ENCODE data around the gene GTF2IRD1. TPM values are rescaled to one million over a fixed set of nuclear protein-coding genes. Genes with fewer than 3 reads are reported as not detected.

GTF2IRD1 gene
- total RNA-seq, 1 donor from 2014 or later, result 29.2 TPM

DNA sequence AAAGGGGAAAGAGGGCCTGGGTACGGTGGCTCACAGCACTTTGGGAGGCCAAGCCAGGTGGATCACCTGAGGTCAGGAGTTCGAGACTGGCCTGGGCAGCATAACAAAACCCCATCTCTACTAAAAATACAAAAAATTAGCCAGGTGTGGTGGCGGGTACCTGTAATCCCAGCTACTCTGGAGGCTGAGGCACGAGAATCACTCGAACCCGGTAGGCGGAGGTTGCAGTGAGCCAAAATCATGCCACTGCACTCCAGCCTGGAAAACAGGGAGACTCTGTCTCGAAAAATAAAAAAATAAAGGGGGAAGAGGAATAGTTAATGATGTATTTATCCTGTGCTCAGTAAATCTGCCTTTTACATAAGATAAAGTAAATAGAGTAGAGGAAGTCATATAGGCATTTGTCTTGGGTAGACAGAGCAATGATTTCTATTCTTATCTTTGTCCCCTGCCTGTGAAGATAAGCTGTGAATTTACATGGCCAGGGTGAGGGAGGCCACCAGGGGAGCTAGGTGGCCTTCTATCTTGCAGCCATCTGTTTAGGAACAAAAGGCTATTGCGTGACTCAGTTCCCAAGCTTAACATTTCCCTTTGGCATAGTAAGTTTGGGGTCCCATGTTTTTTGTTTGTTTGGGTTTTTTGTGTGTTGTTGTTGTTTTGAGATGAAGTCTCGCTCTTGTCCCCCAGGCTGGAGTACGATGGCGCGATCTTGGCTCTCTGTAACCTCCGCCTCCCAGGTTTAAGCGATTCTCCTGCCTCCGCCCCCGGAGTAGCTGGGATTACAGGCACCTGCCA, 130.7 kb downstream of the GTF2IRD1 start:
- no peak for DNase-seq (ENCODE audit: low read depth)

- DNase-seq (ENCODE audit: low read depth), result no peak
Measured at GRCh38 chr7:74585844-74586243, 132.1 kb downstream of the GTF2IRD1 start.

GRCh38 chr7:74586258-74587175, 132.8 kb downstream of the GTF2IRD1 start:
- no peak for DNase-seq (ENCODE audit: low read depth)

DNA sequence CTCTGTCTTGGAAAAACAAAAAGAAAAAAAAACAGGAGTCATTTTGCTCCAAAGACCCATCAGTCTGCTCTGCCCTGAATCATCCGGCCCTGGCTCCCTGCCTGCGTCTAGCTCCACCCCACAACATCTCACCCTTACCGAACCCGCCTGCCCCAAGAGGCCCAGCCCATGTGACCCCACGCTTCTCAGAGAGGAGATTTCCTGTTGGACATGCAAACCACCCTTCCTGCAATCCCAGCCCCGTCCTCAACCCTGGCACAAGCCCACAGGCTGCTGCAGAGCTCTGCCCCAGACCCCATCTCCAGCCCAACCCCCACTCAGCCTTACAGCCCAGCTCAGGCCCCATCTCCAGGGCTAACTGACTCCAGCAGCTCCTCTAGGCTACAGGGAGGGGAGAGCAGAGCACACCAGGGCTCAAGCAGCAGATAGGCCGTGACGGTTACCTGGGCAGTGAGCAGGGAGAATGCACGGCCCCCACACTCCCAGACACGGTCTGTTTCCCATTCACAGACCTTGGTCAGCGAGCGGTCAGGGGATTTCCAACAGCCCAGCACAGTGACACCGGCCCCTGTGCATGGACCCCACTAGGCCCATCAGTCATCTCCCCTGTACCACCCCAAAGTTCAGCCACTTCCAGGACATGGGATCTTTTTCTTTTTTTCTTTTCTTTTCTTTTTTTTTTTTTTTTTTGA, 133.9 kb downstream of the GTF2IRD1 start:
- DNase-seq (ENCODE audit: low read depth), result peak; percentile 92

GRCh38 chr7:74590813-74591212, 137.1 kb downstream of the GTF2IRD1 start:
- no peak for DNase-seq (ENCODE audit: low read depth)

DNA sequence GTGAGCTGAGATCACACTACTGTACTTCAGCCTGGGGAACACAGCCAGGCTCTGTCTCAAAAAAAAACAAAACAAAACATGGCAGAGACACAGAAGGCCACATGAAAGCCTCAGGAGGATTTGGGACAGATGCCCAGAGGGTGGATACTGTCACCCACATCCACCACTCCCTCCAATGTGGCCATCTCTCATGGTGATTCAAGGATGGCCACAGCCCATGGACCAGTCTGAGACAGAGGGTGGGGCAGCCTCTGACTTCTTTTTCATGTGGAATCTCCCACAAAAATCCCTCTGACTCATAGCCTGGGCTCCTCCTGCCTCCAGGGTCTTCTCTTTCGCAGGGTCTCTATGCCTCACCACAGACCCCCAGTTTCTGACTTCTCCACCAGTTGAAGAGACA, 144.9 kb downstream of the GTF2IRD1 start:
- peak; percentile 92 for DNase-seq (ENCODE audit: low read depth)

GRCh38 chr7:74599244-74599643, 145.5 kb downstream of the GTF2IRD1 start:
- no peak for DNase-seq (ENCODE audit: low read depth)

- peak; percentile 79 for DNase-seq (ENCODE audit: low read depth)
Measured at GRCh38 chr7:74604326-74605020, 150.8 kb downstream of the GTF2IRD1 start.

DNA sequence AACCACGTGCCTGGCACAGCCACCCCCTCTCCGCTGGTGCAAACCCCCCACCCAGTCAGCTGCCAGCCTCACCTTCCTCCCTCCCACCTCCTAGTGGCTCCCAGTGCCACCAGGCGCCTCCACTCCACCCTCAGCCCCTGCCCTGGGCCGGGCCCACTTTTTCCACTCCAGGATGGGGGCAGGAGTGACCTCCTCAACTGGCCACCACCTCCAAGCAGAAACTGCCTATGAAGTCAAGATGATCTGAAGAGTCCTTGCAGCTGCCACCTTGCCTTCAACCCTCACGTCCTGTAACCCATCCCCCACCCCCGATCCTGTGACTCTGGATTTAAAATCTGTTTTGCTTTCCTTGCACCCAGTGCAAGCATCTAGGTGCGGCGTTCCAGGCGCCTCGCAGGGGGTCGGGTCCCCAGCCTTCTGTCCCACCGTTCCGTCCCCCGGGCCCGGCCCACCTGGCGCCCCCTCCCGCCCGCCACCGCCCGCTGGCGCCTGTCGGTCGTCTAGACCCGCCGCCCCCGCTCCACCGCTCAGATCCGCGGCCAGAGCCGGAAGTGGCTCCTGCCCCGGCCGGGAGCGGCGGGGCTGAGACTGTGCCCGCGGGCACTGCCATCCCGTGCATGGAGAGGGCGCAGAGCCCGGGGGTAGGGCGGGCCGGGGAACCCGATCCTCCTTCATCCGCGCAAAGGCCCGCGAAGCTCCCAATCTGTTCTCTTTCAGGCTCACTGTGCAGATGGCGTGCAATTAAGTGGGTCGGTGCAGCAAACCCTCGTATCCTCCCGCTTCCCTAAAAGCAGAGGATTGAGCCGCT, 152.6 kb downstream of the GTF2IRD1 start:
- DNase-seq (ENCODE audit: low read depth), result peak; percentile 63

GRCh38 chr7:74606909-74607510, 153.3 kb downstream of the GTF2IRD1 start:
- DNase-seq (ENCODE audit: low read depth), result no peak

DNA sequence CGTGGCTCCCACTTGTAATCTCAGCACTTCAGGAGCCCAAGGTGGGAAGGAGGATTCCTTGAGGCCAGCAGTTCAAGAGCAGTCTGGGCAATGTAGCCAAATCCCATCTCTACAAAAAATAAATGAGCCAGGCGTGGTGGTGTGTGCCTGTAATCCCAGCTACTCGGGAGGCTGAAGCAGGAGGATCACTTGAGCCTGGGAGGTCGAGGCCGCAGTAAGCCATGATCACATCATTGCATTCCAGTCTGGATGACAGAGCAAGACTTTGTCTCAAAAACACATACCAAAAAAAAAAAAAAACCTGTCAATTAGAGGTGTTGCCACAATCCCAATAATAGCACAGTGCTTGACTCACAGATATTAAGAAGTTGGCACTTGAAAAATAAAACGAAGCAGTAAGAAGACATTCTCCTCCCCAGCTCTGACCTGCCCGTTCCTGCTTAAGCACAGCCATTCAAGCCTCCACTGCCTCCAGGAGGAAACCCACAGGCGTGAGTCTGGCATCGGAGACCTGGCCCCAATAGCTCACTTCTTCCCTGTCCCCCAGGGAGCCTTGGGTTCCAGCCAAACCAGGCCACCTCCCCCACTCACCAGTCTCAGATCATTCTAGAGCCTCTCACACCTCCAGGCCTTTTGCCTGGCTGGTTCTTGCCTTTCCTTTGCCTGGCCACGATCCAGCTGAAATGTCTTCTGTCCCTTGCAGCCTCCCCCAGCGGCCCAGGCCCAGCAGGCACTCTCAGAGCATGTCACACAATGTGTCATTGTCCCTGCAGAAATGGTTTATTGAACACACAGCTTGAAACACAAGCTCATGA, 158.5 kb downstream of the GTF2IRD1 start:
- no peak for DNase-seq (ENCODE audit: low read depth)

DNA sequence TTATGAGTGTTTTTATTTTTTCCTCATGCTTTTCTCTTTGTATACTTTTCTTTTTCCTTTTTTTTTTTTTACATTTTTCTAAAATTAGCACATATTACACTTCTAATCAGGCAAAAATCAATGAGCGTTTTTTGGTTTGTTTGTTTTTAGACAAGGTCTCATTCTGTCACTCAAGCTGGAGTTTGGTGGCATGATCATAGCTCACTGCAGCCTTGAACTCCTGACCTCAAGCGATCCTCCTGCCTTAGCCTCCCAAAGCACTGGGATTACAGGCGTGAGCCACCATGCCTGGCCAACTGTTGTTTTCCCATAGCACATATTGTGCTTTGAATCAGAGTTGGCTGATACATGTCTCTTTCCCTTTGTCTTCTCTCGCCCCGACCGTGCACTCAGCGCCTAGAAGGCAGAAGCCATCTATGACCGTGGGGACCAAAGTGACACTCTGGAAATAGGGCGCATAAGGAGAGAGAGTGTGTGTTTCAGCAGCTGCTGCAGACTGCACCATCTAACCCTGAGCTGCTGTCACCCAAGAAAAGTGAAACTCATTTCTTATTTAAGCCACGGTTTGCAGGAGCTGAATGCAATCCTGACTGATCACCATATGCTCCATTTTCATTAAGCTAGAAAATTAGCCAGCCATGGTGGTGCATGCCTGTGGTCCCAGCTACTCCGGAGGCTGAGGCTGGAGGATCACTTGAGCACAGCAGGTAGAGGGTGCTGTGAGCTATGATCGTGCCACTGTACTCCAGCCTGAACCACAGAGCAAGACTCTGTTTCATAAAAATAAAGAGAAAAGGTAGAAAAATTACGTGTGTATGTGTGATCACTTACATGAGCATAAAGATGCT, 162.5 kb downstream of the GTF2IRD1 start:
- DNase-seq (ENCODE audit: low read depth), result no peak

- peak; percentile 40 for DNase-seq (ENCODE audit: low read depth)
Measured at GRCh38 chr7:74617180-74617744, 163.6 kb downstream of the GTF2IRD1 start.

DNA sequence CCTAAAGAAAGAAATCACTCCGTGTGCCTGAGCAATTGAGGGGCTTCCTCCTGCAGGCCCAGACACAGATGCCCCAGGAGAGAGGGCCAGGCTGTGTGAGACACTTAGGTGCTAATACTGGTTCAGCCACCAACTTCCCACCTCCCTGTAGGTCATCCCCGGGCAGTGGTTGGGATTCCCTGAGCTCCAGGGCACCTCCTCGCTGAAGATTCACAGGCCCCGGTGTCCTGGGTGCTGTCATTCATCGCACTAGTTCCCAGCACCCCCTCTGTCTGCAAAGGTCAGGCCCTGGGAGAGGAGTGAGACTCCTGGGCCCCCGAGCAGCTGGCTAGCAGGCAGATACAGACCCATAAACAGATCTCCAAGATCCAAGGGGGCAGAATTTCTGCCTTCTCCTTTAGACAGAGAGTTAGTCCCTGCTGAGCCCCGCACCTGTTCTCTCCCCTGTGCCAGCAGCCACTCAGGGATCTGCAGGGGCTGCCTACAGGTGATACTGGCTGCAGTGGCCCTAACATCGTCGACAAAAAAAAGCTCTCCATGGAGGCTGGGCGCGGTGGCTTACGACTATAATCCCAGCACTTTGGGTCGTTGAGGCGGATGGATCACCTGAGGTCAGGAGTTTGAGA, 165.6 kb downstream of the GTF2IRD1 start:
- DNase-seq (ENCODE audit: low read depth), result no peak

- DNase-seq (ENCODE audit: low read depth), result no peak
Measured at GRCh38 chr7:74622228-74622749, 168.6 kb downstream of the GTF2IRD1 start.

- DNase-seq (ENCODE audit: low read depth), result no peak
Measured at GRCh38 chr7:74623135-74623534, 169.4 kb downstream of the GTF2IRD1 start.

DNA sequence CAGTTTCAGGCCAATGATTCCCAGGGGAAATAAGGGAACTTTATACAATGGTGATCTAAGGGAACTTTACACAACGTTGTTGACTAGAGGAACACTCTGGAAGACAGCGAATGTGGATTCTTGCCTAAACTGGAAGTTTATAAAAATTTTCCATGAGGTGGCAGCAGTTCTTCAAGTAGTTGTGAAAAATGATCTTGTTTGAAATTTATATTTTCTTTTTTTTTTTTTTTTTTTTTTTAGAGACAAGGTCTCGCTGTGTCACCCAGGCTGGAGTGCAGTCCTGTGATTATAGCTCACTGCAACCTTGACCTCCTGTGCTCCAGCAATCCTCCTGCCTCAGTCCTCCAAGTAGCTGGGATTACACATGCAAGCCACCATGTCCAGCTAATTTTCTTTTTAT, 171.7 kb downstream of the GTF2IRD1 start:
- peak; percentile 68 for DNase-seq (ENCODE audit: low read depth)

Measured in myocyte (in vitro differentiated cells).